Hepatocyte (in vitro differentiated cells): Measurements from ENCODE around the gene SELENOI.

Source experiments
- EZH2 ChIP-seq: fragments of 200-600 bp; sonication (generic); IDR thresholded peaks from 2 replicates; pipeline ENCODE4 v1.6.1; 2016; ENCODE audit warnings: antibody characterized with exemption, mild to moderate bottlenecking, borderline replicate concordance
- TF ChIP-seq, protein P1 (sequence below): fragments of 200-600 bp; sonication (generic); IDR thresholded peaks from 2 replicates; pipeline ENCODE4 v1.5.1; 2016; ENCODE audit warnings: antibody characterized with exemption, mild to moderate bottlenecking; ENCODE audit not compliant: poor library complexity

DNA sequence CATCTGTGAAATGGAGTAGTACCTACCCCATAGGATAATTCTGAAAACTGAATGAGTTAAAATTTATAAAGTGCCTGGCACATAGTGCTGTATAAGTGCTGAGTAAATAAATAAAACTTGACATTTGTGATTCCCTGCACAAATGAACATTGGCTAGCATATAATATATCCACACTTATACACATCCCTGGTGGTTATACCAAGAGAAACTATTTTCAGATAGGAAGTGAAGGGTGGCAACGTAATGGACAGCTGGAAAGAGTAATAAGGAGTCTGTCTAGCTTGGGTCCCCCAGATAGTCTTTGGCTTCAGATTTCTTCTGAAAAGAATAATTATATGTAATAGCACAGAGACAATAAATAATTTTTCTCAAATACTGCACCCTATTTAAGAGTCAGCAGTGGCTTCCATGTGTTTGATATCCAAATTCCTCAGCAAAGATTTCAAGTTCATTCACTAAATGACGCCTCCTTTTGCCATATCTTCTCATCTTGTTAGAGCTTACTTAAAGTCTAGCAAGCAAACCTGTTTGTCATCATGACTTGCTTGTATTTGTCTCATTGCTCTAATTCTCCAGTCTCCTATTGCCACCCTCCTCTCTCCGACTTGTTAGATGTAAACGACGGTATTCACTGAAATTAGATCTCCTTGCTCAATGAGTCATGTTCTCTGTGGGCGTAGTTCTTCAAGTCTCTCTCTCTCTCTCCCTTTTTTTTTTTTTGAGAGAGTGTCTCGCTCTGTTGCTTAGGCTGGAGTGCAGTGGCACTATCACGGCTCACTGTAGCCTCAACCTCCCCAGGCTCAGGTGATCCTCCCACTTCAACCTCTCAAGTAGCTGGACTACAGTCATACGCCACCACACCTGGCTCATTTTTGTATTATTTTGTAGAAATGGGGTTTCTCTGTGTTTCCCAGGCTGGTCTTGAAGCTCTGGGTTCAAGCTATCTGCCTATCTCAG is 9.4 kb downstream of the SELENOI start:
- TF ChIP-seq, protein P1, sequence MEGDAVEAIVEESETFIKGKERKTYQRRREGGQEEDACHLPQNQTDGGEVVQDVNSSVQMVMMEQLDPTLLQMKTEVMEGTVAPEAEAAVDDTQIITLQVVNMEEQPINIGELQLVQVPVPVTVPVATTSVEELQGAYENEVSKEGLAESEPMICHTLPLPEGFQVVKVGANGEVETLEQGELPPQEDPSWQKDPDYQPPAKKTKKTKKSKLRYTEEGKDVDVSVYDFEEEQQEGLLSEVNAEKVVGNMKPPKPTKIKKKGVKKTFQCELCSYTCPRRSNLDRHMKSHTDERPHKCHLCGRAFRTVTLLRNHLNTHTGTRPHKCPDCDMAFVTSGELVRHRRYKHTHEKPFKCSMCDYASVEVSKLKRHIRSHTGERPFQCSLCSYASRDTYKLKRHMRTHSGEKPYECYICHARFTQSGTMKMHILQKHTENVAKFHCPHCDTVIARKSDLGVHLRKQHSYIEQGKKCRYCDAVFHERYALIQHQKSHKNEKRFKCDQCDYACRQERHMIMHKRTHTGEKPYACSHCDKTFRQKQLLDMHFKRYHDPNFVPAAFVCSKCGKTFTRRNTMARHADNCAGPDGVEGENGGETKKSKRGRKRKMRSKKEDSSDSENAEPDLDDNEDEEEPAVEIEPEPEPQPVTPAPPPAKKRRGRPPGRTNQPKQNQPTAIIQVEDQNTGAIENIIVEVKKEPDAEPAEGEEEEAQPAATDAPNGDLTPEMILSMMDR = no peak
- no peak for TF ChIP-seq EZH2
